ENCODE measurements around the gene ACAP2.
A peak's percentile ranks its signal among the peaks of the same experiment; 100 is the strongest.
"Not testable (repeated sequence)": the region's sequence is repeated elsewhere in the genome, so short reads cannot be mapped to it uniquely, and the experiment has no call there.

The ACAP2 gene

GRCh38 chr3:195365371-195365770, 77.4 kb downstream of the ACAP2 start:
- peaks cover 0 to 5% of the 10 kb centered on the region in 2 experiments for H3K4me1 ChIP-seq (ENCODE audit: control insufficient read depth in 1 of 2, insufficient read depth in 1 of 2, low read depth in 1 of 2, low read length in 1 of 2)
- H3K36me3 ChIP-seq: peaks cover 24% of the 10 kb centered on the region
- TF ChIP-seq CTCF (IDR thresholded peaks at IDR 0.05): no peak
- no peaks in the 10 kb centered on the region for H3K9me3 ChIP-seq
- no peaks in the 10 kb centered on the region for H3K27me3 ChIP-seq
- no peak overlapping the region for H3K27ac ChIP-seq
- H3K4me3 ChIP-seq (ENCODE audit: low read depth in 1 of 2, low read length in 1 of 2): no peak overlapping the region

GRCh38 chr3:195357797-195358196, 85.0 kb downstream of the ACAP2 start:
- H3K27me3 ChIP-seq; H3K4me3 ChIP-seq (ENCODE audit: low read depth in 1 of 2, low read length in 1 of 2); H3K4me1 ChIP-seq (ENCODE audit: control insufficient read depth in 1 of 2, insufficient read depth in 1 of 2, low read depth in 1 of 2, low read length in 1 of 2); H3K9me3 ChIP-seq: not testable (repeated sequence)
- Histone ChIP-seq H3K27ac (peak overlapping the region; percentile 17), H3K36me3 (peaks cover 22% of the 10 kb centered on the region)

- Histone ChIP-seq H3K27ac (no peak overlapping the region), H3K36me3 (peaks cover 22% of the 10 kb centered on the region), H3K9me3 (no peaks in the 10 kb centered on the region), H3K4me1 (ENCODE audit: control insufficient read depth in 1 of 2, insufficient read depth in 1 of 2, low read depth in 1 of 2, low read length in 1 of 2) (peaks cover 4 to 5% of the 10 kb centered on the region in 2 experiments), H3K27me3 (no peaks in the 10 kb centered on the region), H3K4me3 (ENCODE audit: low read depth in 1 of 2, low read length in 1 of 2) (no peak overlapping the region)
- no peak for TF ChIP-seq CTCF (IDR thresholded peaks at IDR 0.05)
Measured at GRCh38 chr3:195356151-195357086, 86.4 kb downstream of the ACAP2 start.

- peaks cover 22% of the 10 kb centered on the region for H3K36me3 ChIP-seq
- not testable (repeated sequence) for H3K27ac ChIP-seq
Measured at GRCh38 chr3:195354009-195354408, 88.8 kb downstream of the ACAP2 start.

GRCh38 chr3:195352895-195353488, 89.8 kb downstream of the ACAP2 start:
- Histone ChIP-seq H3K36me3 (peaks cover 21% of the 10 kb centered on the region), H3K4me3 (ENCODE audit: low read depth in 1 of 2, low read length in 1 of 2) (no peak overlapping the region), H3K27me3 (no peaks in the 10 kb centered on the region), H3K4me1 (ENCODE audit: control insufficient read depth in 1 of 2, insufficient read depth in 1 of 2, low read depth in 1 of 2, low read length in 1 of 2) (peaks cover 2 to 3% of the 10 kb centered on the region in 2 experiments), H3K9me3 (no peaks in the 10 kb centered on the region), H3K27ac (peak overlapping the region; percentile 4)
- TF ChIP-seq CTCF (IDR thresholded peaks at IDR 0.05): no peak

More at GRCh38 chr3:195354009-195354408, 88.8 kb downstream of the ACAP2 start:
- H3K9me3 ChIP-seq; H3K27me3 ChIP-seq; H3K4me3 ChIP-seq (ENCODE audit: low read depth in 1 of 2, low read length in 1 of 2); H3K4me1 ChIP-seq (ENCODE audit: control insufficient read depth in 1 of 2, insufficient read depth in 1 of 2, low read depth in 1 of 2, low read length in 1 of 2): not testable (repeated sequence)

- Histone ChIP-seq H3K4me3 (ENCODE audit: low read depth in 1 of 2, low read length in 1 of 2) (no peak overlapping the region), H3K27me3 (no peaks in the 10 kb centered on the region), H3K4me1 (ENCODE audit: control insufficient read depth in 1 of 2, insufficient read depth in 1 of 2, low read depth in 1 of 2, low read length in 1 of 2) (no peaks in the 10 kb centered on the region), H3K27ac (no peak overlapping the region), H3K9me3 (no peaks in the 10 kb centered on the region), H3K36me3 (peaks cover 17% of the 10 kb centered on the region)
- no peak for TF ChIP-seq CTCF (IDR thresholded peaks at IDR 0.05)
Measured at GRCh38 chr3:195348426-195349115, 94.2 kb downstream of the ACAP2 start.
